Measurements from ENCODE around the gene POU6F2.
"Not testable (repeated sequence)": the region's sequence is repeated elsewhere in the genome, so short reads cannot be mapped to it uniquely, and the experiment has no call there.

Gene POU6F2

DNA sequence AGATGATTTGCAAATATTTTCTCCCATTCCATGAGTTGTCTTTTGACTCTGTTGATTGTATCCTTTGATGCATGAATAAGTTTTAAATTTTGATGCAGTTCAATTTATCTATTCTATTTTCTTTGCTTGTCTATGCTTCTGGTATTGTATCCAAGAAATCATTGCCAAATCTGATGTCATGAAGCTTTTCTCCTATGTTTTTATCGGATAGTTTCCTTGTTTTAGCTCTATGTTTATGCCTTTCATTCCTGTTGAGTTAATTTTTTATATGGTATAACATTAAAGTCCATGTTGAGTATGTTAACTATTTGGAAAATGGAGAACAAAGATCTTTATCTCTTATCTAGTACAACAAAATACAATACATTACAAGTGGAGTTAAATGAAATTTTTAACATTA lies 41.1 kb upstream of the POU6F2 start:
- DNase-seq (ENCODE audit: low read depth in 2 of 2), result no peak
- H3K4me3 ChIP-seq (replicated peaks in 1 of 2; ENCODE audit: low read depth in 2 of 2, low read length in 2 of 2), result no peak overlapping the region
- TF ChIP-seq, protein P1, sequence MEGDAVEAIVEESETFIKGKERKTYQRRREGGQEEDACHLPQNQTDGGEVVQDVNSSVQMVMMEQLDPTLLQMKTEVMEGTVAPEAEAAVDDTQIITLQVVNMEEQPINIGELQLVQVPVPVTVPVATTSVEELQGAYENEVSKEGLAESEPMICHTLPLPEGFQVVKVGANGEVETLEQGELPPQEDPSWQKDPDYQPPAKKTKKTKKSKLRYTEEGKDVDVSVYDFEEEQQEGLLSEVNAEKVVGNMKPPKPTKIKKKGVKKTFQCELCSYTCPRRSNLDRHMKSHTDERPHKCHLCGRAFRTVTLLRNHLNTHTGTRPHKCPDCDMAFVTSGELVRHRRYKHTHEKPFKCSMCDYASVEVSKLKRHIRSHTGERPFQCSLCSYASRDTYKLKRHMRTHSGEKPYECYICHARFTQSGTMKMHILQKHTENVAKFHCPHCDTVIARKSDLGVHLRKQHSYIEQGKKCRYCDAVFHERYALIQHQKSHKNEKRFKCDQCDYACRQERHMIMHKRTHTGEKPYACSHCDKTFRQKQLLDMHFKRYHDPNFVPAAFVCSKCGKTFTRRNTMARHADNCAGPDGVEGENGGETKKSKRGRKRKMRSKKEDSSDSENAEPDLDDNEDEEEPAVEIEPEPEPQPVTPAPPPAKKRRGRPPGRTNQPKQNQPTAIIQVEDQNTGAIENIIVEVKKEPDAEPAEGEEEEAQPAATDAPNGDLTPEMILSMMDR (IDR thresholded peaks at IDR 0.05; ENCODE audit: low read depth, low read length), result no peak

DNA sequence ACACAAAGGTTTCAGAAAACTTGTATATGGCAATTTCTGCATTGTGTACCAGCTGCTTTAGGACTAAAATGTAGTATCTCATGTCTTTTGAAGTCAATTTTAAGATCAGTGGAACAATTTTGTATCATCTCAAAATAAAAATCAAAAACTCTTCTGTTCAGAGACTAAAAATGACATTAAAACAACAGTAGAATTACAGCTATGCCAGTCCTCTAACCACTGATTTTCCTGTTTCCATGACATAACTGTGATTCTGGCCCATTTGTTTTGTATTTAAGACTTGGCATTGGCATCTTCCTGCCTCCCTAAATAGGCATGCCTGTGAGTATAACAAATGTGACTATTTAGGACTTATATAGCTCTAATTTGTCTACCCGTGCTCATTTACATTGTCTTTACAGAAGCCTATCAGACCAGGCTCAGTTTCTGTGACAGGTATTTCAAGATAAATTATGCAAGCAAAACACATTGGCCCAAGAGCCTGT lies 39.7 kb upstream of the POU6F2 start:
- no peak for DNase-seq (ENCODE audit: low read depth in 2 of 2)

DNA sequence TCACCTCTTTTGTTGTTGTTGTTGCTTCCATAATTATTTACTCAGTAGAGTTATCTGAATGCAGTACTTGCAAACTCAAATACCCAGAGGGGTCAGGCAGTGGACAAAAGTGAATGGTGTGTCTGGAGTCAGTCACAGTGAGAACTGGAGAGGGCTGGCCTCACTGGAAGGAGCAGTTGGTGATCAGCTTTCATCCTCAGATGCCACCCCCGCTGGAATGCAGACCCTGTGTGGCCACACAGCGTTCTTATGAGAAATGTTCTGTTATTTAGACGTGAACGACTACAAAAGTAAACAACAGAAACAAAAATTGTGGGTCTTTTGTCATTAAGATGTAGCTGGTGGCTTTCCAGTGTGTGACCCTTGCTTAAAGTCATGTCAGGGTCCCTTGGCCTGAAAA lies 39.1 kb upstream of the POU6F2 start:
- DNase-seq (ENCODE audit: low read depth in 2 of 2), result no peak
- TF ChIP-seq, protein P1 (IDR thresholded peaks at IDR 0.05; ENCODE audit: low read depth, low read length), result no peak
- H3K4me3 ChIP-seq (replicated peaks in 1 of 2; ENCODE audit: low read depth in 2 of 2, low read length in 2 of 2), result no peak overlapping the region

More for the DNA sequence above, 39.7 kb upstream of the POU6F2 start:
- H3K4me3 ChIP-seq (replicated peaks in 1 of 2; ENCODE audit: low read depth in 2 of 2, low read length in 2 of 2), result no peak overlapping the region
- TF ChIP-seq, protein P1 (IDR thresholded peaks at IDR 0.05; ENCODE audit: low read depth, low read length), result no peak

DNA sequence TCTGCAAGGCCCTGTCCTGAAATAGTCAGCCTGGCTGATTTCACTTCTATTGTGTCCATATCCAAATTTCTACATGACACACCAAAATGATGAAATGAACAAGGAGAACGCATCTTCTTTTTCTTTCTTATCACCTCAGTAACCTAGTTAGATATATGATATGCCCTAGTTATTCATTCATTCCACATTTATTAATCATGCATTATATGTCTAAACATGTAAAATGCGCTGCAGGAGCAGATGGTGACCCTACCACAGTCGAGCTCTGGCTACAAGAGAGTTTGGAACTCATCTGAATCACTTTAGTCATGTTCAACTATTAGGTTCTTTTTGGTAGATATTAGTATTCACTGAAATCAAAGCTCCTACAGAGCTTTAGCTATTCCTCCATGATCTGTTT lies 36.9 kb upstream of the POU6F2 start:
- no peak overlapping the region for H3K4me3 ChIP-seq (replicated peaks in 1 of 2; ENCODE audit: low read depth in 2 of 2, low read length in 2 of 2)
- no peak for DNase-seq (ENCODE audit: low read depth in 2 of 2)
- TF ChIP-seq, protein P1 (IDR thresholded peaks at IDR 0.05; ENCODE audit: low read depth, low read length), result no peak

DNA sequence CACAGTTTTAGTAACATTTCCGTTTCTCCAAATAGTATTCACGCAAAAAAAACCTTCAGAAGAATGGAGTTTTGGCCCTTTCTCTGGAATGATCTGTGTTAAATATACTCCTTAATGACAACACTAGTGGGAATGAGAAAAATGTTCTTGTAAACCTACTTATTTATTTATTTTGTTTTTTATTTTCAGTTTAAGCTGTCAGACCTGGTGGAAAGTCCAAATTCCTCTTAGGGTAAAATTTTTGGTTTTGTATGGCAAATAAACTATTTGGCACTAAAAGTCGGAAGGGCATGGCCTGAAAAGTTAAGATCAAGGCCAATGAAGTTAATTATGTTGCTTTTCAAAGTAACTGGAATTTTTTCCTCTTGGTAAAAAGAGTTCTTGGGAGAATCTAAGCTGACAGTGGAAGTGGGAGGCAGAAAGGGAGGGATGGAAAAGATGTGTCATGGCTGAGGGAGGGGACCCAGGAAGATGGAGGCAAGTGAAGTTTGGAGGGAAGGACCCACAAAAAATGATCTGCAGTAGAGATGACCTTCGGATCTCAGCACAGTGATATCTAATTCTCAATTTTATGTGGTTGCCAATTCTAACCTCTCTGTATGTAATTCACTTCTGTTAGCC lies 35.2 kb upstream of the POU6F2 start:
- H3K4me3 ChIP-seq (replicated peaks in 1 of 2; ENCODE audit: low read depth in 2 of 2, low read length in 2 of 2), result no peak overlapping the region
- TF ChIP-seq, protein P1 (IDR thresholded peaks at IDR 0.05; ENCODE audit: low read depth, low read length), result no peak
- no peak for DNase-seq (ENCODE audit: low read depth in 2 of 2)

DNA sequence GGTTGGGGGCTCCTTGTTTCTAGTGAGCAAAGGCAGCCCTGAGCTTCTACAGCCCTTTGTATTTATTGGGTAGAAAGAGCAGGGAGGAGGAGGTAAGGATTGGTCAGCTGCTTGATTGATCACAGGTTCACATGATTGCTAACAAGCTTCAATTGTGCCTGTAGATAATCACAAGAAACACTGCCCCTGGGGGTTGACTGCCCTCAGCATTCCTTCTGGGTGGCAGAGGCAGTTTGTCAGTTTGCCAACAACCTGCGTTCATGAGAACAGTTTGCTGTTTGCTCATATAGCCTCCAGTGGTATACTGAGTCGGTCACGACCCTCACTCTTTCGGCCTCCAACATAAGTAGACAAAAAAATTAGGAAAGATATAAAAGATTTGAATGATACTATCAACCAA lies 30.2 kb upstream of the POU6F2 start:
- not testable (repeated sequence) for H3K4me3 ChIP-seq (replicated peaks in 1 of 2; ENCODE audit: low read depth in 2 of 2, low read length in 2 of 2); DNase-seq (ENCODE audit: low read depth in 2 of 2)

DNA sequence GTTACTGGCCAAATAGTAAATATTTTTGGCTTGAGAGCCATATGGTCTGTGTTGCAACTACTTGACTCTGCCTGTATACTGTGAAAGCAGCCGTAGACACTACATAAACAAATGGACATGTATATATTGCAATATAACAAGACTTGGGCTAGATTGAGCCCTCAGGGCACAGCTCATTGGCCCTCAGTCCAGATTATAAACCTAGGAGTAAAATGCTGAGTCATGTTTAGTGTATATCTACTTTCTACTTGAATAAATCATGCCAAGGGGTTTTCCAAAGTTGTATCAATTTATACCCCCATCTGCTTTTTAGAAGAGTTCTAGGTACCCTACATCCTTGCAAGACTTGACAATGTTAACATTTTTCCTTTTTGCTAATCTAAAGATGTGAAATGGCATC lies 27.4 kb upstream of the POU6F2 start:
- TF ChIP-seq, protein P1 (IDR thresholded peaks at IDR 0.05; ENCODE audit: low read depth, low read length), result no peak
- DNase-seq (ENCODE audit: low read depth in 2 of 2), result peak in 1 of 2 donors; percentile 17
- H3K4me3 ChIP-seq (replicated peaks in 1 of 2; ENCODE audit: low read depth in 2 of 2, low read length in 2 of 2), result no peak overlapping the region

Data from cardiac fibroblast (primary cell).